ENCODE data around the gene TMEM156.
"Not testable (repeated sequence)": the region's sequence is repeated elsewhere in the genome, so short reads cannot be mapped to it uniquely, and the experiment has no call there.

Gene TMEM156

DNA sequence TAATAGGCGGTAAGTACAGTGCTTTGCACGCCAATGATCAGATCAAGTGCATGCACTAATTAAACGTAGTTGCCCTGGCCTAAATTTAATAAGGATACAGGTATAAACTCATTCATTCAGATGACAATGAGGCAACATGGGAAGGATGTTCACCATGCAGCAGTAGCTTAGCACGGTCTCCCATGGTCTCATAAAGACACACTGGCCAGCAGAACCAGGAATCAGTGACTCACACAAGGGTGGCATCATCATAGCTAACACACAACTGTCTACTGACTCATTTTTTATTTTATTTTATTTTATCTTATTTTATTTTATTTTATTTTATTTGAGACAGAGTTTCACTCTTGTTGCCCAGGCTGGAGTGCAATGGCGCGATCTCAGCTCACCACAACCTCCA, 42.7 kb downstream of the TMEM156 start:
- Histone ChIP-seq H3K9ac (ENCODE audit: low read length) (no peak overlapping the region), H3K4me1 (ENCODE audit: control insufficient read depth, low read depth, low read length) (no peaks in the 10 kb centered on the region), H3K27ac (ENCODE audit: low read length) (no peak overlapping the region), H3K27me3 (ENCODE audit: control insufficient read depth, insufficient read depth, low read length) (no peaks in the 10 kb centered on the region), H3K36me3 (ENCODE audit: control insufficient read depth, low read depth, low read length) (no peaks in the 10 kb centered on the region), H3K9me3 (ENCODE audit: control insufficient read depth, low read depth, low read length) (no peaks in the 10 kb centered on the region), H3K4me3 (ENCODE audit: low read length) (no peak overlapping the region)

DNA sequence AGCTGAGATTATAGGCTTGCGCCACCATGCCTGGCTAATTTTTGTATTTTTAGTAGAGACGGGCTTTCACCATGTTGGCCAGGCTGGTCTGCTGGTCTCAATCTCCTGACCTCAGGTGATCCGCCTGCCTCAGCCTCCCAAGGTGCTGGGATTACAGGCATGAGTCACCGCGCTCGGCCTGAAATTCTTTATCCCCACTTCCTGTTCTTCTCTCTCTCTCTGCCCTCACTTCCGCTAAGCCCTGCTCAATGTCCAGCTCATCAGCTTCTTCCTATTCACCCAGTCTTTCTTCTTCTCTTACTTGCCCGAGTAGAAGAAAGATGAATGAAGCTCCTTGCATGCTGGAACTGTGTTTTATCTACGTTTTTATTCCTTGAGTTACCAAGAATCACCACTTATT, 43.9 kb downstream of the TMEM156 start:
- not testable (repeated sequence) for H3K9ac ChIP-seq (ENCODE audit: low read length); H3K27ac ChIP-seq (ENCODE audit: low read length); H3K9me3 ChIP-seq (ENCODE audit: control insufficient read depth, low read depth, low read length); H3K27me3 ChIP-seq (ENCODE audit: control insufficient read depth, insufficient read depth, low read length); H3K4me3 ChIP-seq (ENCODE audit: low read length); H3K4me1 ChIP-seq (ENCODE audit: control insufficient read depth, low read depth, low read length); H3K36me3 ChIP-seq (ENCODE audit: control insufficient read depth, low read depth, low read length)

DNA sequence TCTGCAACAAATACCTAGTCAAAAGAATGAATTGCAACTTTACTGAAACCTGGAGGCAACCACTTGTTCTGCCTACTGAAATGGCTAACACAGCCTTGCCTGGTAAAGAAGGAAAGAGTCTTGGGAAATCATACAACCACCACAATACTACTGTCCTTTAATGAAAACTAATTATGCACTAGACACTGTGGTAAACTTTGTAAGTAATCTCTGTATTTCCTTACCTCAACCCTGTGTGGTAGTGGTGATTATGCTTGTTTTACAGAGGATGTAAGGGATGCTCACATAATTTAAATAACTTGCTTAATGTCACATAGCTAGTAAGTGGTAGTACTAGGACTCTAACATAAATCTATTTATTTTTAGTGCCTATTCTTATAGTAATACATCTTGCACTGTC, 44.7 kb downstream of the TMEM156 start:
- no peak overlapping the region for H3K27ac ChIP-seq (ENCODE audit: low read length)
- H3K27me3 ChIP-seq (ENCODE audit: control insufficient read depth, insufficient read depth, low read length): no peaks in the 10 kb centered on the region
- no peaks in the 10 kb centered on the region for H3K36me3 ChIP-seq (ENCODE audit: control insufficient read depth, low read depth, low read length)

DNA sequence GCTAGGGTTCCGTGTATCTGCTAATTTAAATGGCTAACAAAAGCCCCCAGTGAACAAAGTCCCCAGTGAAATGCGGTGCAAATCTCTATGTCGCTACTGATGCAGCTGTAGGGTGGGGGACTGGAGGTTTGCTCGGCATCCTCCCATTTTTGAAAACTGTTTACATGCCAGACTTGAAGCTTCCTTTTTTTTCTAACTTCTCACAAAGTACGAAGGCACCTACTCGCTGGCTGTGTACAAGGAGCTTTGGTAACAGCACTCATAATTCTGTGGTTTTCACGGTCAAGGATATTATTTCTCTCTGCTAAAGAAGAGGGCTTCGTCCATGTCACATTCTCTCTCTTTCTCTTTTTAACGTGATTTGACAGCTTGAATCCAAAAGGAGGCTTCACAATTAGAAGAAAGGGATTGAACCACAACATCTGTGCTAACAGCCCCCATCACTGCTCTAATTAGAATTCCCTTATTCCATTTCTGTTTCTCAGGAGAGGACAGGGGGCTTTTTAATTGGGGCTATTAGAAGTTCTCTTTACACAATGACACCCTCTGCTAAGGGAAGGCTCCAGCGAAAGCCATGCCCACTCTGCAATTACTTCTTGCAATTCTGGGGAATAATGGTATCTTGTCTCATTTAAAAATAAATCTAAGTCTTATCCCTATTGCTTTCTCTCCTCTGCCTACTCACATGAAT, 46.7 kb downstream of the TMEM156 start:
- no peaks in the 10 kb centered on the region for H3K9me3 ChIP-seq (ENCODE audit: control insufficient read depth, low read depth, low read length)
- no peak overlapping the region for H3K4me3 ChIP-seq (ENCODE audit: low read length)
- no peak overlapping the region for H3K27ac ChIP-seq (ENCODE audit: low read length)
- H3K9ac ChIP-seq (ENCODE audit: low read length): no peak overlapping the region
- H3K36me3 ChIP-seq (ENCODE audit: control insufficient read depth, low read depth, low read length): no peaks in the 10 kb centered on the region
- H3K4me1 ChIP-seq (ENCODE audit: control insufficient read depth, low read depth, low read length): peaks cover 4% of the 10 kb centered on the region
- H3K27me3 ChIP-seq (ENCODE audit: control insufficient read depth, insufficient read depth, low read length): no peaks in the 10 kb centered on the region

More for the DNA sequence above, 44.7 kb downstream of the TMEM156 start:
- H3K9ac ChIP-seq (ENCODE audit: low read length): no peak overlapping the region
- peaks cover 4% of the 10 kb centered on the region for H3K4me1 ChIP-seq (ENCODE audit: control insufficient read depth, low read depth, low read length)
- no peak overlapping the region for H3K4me3 ChIP-seq (ENCODE audit: low read length)
- no peaks in the 10 kb centered on the region for H3K9me3 ChIP-seq (ENCODE audit: control insufficient read depth, low read depth, low read length)

DNA sequence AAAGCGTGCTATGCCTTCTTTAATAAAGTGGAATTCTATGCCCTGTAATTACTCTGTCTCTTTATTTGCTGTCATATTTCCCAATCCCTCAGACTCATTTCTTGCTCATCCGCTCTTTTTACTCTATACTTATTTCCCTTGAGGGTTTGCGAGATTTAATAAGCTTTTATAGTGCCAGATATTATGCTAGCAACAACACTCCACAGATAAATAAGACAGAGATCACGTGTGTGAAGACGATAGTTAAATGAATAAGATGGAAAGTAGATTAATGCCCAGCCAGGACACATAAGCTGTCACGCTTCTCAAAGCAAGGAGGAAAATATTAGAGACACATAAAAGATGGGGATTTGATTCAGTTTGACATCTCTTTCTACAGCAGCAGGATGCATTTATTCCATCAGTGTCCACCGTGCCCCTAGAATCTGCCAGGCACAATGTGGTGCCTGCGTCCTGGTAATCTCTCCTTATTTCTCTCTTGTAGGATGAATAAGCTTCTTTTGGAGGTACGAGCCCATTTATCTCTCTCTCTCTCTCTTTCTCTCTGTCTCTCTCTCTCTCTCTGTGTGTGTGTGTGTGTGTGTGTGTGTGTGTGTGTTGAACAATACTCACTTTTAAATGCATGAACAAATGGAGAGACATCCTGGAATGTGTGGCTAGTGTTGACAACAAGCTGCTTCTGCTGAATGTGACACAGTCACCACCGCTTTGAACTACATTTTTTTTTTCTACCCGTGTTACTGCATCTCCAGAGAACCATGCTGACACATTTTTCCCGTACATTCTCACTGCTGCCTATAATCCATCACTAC, 48.2 kb downstream of the TMEM156 start:
- Histone ChIP-seq H3K27ac (ENCODE audit: low read length) (no peak overlapping the region), H3K4me1 (ENCODE audit: control insufficient read depth, low read depth, low read length) (peaks cover 4% of the 10 kb centered on the region), H3K36me3 (ENCODE audit: control insufficient read depth, low read depth, low read length) (no peaks in the 10 kb centered on the region)

DNA sequence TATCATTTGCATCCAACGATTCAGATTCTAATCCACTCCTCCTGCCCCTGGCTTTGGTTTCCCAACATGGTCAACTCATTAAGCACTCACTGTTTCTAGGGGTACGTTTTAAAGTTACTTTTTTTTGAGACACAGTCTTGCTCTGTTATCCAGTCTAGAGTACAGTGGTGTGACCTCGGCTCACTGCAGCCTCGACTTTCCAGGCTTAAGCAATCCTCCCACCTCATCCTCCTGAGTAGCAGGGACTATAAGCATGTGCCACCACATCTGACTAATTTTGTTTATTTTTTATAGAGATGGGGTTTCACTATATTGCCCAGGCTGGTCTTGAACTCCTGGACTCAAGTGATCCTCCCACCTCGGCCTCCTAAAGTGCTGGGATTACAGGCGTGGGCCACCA, 48.9 kb downstream of the TMEM156 start:
- Histone ChIP-seq H3K27ac (ENCODE audit: low read length) (no peak overlapping the region), H3K4me1 (ENCODE audit: control insufficient read depth, low read depth, low read length) (peaks cover 4% of the 10 kb centered on the region), H3K36me3 (ENCODE audit: control insufficient read depth, low read depth, low read length) (no peaks in the 10 kb centered on the region), H3K9me3 (ENCODE audit: control insufficient read depth, low read depth, low read length) (no peaks in the 10 kb centered on the region), H3K4me3 (ENCODE audit: low read length) (no peak overlapping the region), H3K9ac (ENCODE audit: low read length) (no peak overlapping the region), H3K27me3 (ENCODE audit: control insufficient read depth, insufficient read depth, low read length) (no peaks in the 10 kb centered on the region)

More for the DNA sequence above, 48.2 kb downstream of the TMEM156 start:
- no peaks in the 10 kb centered on the region for H3K27me3 ChIP-seq (ENCODE audit: control insufficient read depth, insufficient read depth, low read length)
- H3K9ac ChIP-seq (ENCODE audit: low read length): no peak overlapping the region
- H3K9me3 ChIP-seq (ENCODE audit: control insufficient read depth, low read depth, low read length): no peaks in the 10 kb centered on the region
- no peak overlapping the region for H3K4me3 ChIP-seq (ENCODE audit: low read length)

DNA sequence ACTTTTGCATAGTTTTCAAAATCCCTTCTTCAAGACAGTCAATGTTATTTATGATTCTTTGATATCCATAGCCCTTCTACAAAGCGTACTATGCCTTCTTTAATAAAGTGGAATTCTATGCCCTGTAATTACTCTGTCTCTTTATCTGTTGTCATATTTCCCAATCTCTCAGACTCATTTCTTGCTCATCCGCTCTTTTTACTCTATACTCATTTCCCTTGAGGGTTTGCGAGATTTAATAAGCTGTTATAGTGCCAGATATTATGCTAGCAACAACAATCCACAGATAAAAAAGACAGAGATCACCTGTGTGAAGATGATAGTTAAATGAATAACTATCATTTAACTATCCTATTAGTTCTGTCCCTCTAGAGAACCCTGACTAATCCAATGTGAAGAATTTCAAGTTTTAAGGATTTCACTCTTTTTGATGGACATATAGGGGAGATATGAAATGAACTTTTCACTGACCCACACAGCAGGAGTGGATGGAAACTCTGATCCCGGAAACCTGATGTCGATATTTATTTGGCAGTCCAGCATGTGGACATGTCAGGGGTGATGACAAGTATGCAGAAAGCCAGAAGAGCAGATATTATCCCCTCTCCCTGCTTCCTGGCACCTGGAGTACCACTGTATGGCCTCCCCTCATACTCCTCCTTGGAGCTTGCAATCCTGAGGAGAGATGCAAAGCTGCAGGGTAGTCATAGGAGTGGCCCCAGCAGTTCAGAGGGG, 49.7 kb downstream of the TMEM156 start:
- H3K27me3 ChIP-seq (ENCODE audit: control insufficient read depth, insufficient read depth, low read length): no peaks in the 10 kb centered on the region
- no peaks in the 10 kb centered on the region for H3K9me3 ChIP-seq (ENCODE audit: control insufficient read depth, low read depth, low read length)
- no peak overlapping the region for H3K4me3 ChIP-seq (ENCODE audit: low read length)
- no peak overlapping the region for H3K27ac ChIP-seq (ENCODE audit: low read length)
- no peak overlapping the region for H3K9ac ChIP-seq (ENCODE audit: low read length)
- no peaks in the 10 kb centered on the region for H3K36me3 ChIP-seq (ENCODE audit: control insufficient read depth, low read depth, low read length)
- H3K4me1 ChIP-seq (ENCODE audit: control insufficient read depth, low read depth, low read length): peaks cover 4% of the 10 kb centered on the region

DNA sequence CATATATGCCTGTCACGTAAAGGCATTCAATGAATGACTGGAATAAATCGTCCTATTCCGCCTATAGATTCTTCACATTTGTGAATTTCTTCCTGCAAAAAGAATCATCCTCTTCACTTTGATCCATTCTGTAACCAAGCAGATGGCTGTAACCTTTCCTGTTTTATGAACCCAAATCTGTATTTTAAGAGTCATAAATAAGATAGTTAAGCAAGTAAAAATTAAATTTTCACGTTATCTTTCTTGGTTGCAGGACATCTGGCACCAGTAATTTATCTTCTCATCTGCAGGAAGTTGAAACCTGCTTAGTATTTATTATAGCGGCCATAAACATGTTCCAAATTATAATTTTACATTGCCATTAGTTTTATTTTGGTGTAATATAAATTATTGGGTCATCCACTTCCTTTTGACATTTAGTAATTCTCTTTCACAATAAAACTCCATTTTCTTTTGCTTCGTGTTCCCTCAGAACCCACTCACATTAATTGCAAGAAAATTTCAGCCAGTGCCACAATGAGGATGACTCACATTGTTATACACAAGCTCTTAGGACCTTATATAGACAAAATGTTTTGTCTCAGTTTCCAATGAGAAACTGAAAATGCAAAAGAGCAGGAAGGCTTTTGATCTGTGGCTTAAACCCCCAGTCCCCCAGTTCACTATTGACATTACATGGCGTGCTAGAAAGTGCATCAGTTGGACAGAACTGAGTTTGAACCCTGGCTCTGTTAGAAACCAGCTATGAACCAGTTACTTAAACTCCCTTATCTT, 51.1 kb downstream of the TMEM156 start:
- no peak overlapping the region for H3K27ac ChIP-seq (ENCODE audit: low read length)
- no peak overlapping the region for H3K4me3 ChIP-seq (ENCODE audit: low read length)
- H3K9me3 ChIP-seq (ENCODE audit: control insufficient read depth, low read depth, low read length): no peaks in the 10 kb centered on the region
- no peaks in the 10 kb centered on the region for H3K27me3 ChIP-seq (ENCODE audit: control insufficient read depth, insufficient read depth, low read length)
- H3K9ac ChIP-seq (ENCODE audit: low read length): no peak overlapping the region
- H3K4me1 ChIP-seq (ENCODE audit: control insufficient read depth, low read depth, low read length): peaks cover 4% of the 10 kb centered on the region
- H3K36me3 ChIP-seq (ENCODE audit: control insufficient read depth, low read depth, low read length): no peaks in the 10 kb centered on the region

DNA sequence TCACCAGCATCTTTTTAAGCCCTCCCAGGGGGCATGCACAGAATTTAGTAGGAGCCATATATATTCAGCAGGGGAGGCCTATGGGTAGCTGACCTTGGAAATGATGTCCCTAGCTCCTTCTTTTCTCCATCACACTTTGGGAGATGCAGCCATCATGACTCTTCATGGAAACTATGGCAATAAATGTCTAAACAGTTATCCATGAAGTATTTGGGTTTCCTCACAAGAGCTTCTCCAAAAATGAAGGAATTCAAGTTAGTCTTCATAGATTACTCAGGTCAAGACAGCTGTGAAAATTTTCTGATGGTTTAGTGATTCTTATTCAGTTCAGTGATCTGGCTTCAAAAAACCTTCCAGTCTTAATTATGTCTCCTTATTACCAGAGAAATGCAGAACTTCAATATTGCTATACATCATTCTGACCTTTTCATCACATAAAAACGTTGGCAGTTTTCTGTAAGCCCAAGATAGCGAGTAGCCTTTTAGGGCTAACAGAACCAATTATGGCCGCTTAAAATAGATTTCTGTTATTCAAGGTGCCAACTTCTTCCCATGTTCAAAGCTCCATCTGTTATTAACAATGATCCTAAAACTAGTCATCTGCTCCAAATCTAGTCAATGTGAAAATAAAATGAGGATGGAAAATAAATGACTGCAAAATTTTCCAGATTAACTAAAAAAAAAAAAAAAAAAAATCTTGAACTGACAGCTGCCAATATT, 52.5 kb downstream of the TMEM156 start:
- no peak overlapping the region for H3K4me3 ChIP-seq (ENCODE audit: low read length)
- no peak overlapping the region for H3K9ac ChIP-seq (ENCODE audit: low read length)
- H3K36me3 ChIP-seq (ENCODE audit: control insufficient read depth, low read depth, low read length): no peaks in the 10 kb centered on the region
- H3K27ac ChIP-seq (ENCODE audit: low read length): no peak overlapping the region
- peaks cover 4% of the 10 kb centered on the region for H3K4me1 ChIP-seq (ENCODE audit: control insufficient read depth, low read depth, low read length)
- no peaks in the 10 kb centered on the region for H3K27me3 ChIP-seq (ENCODE audit: control insufficient read depth, insufficient read depth, low read length)
- H3K9me3 ChIP-seq (ENCODE audit: control insufficient read depth, low read depth, low read length): no peaks in the 10 kb centered on the region

DNA sequence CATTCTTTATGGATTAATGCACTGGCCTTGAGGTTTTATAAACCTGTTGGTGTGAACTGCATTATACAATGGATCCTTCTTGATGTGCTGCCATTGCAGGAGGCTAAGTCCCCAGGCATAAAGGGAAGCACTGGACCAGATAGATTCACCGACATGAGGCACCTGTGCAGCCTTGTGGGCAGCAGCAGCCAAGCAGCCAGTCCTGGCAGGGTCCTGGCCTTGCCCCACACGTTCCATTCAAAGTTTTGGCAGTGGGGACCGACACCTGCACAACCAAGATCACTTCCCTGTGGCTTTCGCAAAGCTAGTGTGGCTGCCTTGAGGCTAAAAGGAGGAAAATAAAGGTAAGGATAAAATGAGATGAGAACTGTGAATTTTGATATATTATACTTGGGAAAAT, 53.1 kb downstream of the TMEM156 start:
- H3K36me3 ChIP-seq (ENCODE audit: control insufficient read depth, low read depth, low read length): no peaks in the 10 kb centered on the region
- no peak overlapping the region for H3K4me3 ChIP-seq (ENCODE audit: low read length)
- H3K4me1 ChIP-seq (ENCODE audit: control insufficient read depth, low read depth, low read length): peaks cover 4% of the 10 kb centered on the region
- no peak overlapping the region for H3K9ac ChIP-seq (ENCODE audit: low read length)
- no peak overlapping the region for H3K27ac ChIP-seq (ENCODE audit: low read length)
- H3K9me3 ChIP-seq (ENCODE audit: control insufficient read depth, low read depth, low read length): no peaks in the 10 kb centered on the region
- no peaks in the 10 kb centered on the region for H3K27me3 ChIP-seq (ENCODE audit: control insufficient read depth, insufficient read depth, low read length)
